HG02884 (cell line): Measurements from ENCODE around the gene BNIP1.

Experiments
- ATAC-seq: cut with Tn5 transposase; IDR thresholded peaks from one replicate; pipeline ENCODE4 v1.9.1; 2021; ENCODE audit warnings: mild to moderate bottlenecking, moderate library complexity; ENCODE audit not compliant: unreplicated experiment

Gene BNIP1

DNA sequence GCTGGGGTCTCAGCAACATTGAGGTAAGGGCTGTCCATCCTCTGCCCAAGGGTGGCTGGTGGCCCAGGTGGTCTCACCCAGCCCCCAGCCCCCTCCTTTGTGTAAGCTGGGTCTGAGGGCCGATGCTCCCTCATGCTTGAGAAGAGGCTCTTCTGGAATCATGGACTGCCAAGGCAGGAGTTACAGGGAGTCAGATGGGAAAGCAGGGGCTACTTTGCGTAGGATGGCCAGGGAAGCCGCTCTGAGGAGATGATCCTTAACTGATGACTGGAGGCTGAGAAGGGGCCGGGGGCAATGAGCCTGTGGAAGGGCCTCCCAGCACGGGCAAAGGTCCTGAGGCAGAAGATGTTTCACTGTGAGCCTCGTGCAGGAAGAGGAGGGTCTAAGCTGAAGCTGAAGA, 67.0 kb downstream of the BNIP1 start:
- ATAC-seq: no peak

DNA sequence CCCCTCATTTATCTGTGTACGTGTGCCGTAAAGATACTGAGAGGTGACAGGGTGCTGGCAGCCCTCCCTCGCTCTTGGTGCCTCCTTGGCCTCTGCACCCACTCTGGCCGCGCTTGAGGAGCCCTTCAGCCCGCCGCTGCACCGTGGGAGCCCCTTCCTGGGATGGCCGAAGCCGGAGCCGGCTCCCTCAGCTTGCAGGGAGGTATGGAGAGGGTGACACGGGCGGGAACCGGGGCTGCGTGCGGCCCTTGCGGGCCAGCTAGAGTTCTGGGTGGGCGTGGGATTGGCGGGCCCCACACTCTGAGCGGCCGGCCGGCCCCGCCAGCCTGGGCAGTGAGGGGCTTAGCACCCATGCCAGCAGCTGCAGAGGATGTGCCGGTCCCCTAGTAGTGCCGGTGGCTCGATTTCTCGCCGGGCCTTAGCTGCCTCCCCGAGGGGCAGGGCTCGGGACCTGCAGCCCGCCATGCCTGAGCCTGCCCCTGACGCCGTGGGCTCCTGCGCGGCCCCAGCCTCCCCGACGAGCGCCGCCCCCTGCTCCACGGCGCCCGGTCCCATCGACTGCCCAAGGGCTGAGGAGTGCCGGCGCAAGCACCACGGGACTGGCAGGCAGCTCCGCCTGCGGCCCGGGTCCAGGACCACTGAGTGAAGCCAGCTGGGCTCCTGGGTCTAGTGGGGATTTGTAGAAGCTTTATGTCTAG, 69.1 kb downstream of the BNIP1 start:
- ATAC-seq: no peak
